Ectodermal cell (in vitro differentiated cells): ENCODE measurements around the gene RBFOX1.

Experiments
- H3K27ac ChIP-seq: 2 replicates; pipeline ENCODE4 v1.7.0; 2013; ENCODE audit warnings: mild to moderate bottlenecking, low read depth, low read length; ENCODE audit not compliant: insufficient read depth, poor library complexity, severe bottlenecking
- H3K27me3 ChIP-seq: 2 replicates; pipeline ENCODE4 v1.7.0; 2013; ENCODE audit warnings: mild to moderate bottlenecking, low read length; ENCODE audit not compliant: insufficient read depth, control insufficient read depth, poor library complexity, severe bottlenecking
- H3K36me3 ChIP-seq: one replicate; pipeline ENCODE4 v1.7.0; 2013; ENCODE audit warnings: low read length; ENCODE audit not compliant: control insufficient read depth, insufficient read depth
- H3K4me1 ChIP-seq: one replicate; pipeline ENCODE4 v1.7.0; 2013; ENCODE audit warnings: low read length; ENCODE audit not compliant: control insufficient read depth, insufficient read depth
- H3K4me3 ChIP-seq: 2 replicates; pipeline ENCODE4 v1.7.0; 2013; ENCODE audit warnings: low read depth, low read length, control low read depth; ENCODE audit not compliant: insufficient read depth
- H3K9me3 ChIP-seq: 2 replicates; pipeline ENCODE4 v1.7.0; 2013; ENCODE audit warnings: mild to moderate bottlenecking, low read length, moderate library complexity; ENCODE audit not compliant: control insufficient read depth
- WGBS, 2 experiments: methylation state at CpG; one replicate each; pipeline ENCODE4 v1.1.7; 2013; ENCODE audit warnings: missing lambda C conversion rate in 2 of 2; 5-methylcytosine and 5-hydroxymethylcytosine counted together

RBFOX1 gene

DNA sequence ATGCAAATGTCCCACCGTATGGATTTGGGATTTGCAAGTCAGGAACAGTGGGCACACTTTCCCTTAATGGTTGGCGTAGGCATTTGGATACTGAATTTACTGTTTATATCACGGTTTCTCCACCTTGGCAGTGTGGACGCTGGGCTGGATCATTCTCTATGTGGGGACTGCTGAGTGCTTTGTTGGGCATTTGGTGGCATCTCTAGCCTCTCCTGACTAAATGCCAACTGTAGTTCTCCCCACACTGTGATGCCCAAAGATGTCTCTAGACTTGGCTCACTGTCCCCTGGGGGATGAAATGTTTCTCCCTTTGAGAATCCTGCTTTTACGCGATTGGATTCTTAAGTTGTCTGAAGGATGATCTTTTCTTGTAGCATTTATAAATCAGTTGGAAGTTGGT, 49.0 kb downstream of the RBFOX1 start:
- no peaks in the 10 kb centered on the region for H3K4me1 ChIP-seq
- 92 to 95% methylated on average over 6 of the region's 6 CpGs for WGBS, 2 experiments
- H3K27me3 ChIP-seq, result no peaks in the 10 kb centered on the region
- no peak overlapping the region for H3K4me3 ChIP-seq
- H3K27ac ChIP-seq, result no peak overlapping the region
- no peaks in the 10 kb centered on the region for H3K36me3 ChIP-seq
- H3K9me3 ChIP-seq, result no peaks in the 10 kb centered on the region

DNA sequence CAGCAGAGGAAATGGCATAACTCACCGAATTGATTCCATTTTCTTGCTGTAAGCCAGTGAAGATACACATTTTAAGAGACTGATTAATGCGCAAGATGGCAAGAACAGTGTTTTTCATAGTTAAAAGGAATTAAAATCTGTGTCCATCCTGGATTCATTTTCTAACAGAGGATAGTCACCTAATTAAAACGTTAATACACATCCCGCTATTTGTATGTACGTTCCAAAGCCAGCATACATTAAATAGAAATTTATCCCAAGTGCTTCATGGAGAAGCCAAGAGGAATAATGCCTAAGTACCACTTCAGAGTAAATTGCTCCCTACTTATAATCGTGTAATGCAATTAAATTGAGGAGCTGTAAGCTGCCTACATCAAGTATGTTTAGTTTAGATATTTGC, 49.9 kb downstream of the RBFOX1 start:
- H3K4me1 ChIP-seq, result no peaks in the 10 kb centered on the region
- H3K27ac ChIP-seq, result no peak overlapping the region
- no peak overlapping the region for H3K4me3 ChIP-seq
- WGBS, 2 experiments, result 96% methylated on average over 6 of the region's 6 CpGs
- no peaks in the 10 kb centered on the region for H3K36me3 ChIP-seq
- no peaks in the 10 kb centered on the region for H3K9me3 ChIP-seq
- no peaks in the 10 kb centered on the region for H3K27me3 ChIP-seq

DNA sequence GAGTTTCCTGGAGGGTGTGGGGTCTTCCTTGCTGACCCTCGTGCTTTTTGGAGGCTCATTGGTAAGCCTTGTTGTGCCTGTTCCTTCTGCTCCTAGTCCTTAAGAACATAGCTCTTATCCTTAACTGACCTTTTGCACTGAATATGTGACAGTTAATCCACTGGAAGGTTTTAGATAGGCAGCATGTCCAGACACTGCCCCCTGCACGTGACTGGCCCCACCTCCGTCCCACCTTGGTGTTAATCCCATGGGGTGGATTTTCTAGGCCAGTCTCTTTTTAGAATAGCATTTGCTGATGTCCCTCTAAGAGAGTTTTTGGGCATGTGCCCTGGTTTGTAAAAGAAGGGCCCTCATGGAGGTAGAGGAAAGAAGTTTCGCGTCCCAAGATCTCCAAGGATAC, 58.3 kb downstream of the RBFOX1 start:
- Histone ChIP-seq H3K4me1 (no peaks in the 10 kb centered on the region), H3K4me3 (no peak overlapping the region), H3K27ac (no peak overlapping the region), H3K36me3 (no peaks in the 10 kb centered on the region), H3K27me3 (no peaks in the 10 kb centered on the region), H3K9me3 (no peaks in the 10 kb centered on the region)
- WGBS, 2 experiments, result 95% methylated on average over 5 of the region's 5 CpGs

DNA sequence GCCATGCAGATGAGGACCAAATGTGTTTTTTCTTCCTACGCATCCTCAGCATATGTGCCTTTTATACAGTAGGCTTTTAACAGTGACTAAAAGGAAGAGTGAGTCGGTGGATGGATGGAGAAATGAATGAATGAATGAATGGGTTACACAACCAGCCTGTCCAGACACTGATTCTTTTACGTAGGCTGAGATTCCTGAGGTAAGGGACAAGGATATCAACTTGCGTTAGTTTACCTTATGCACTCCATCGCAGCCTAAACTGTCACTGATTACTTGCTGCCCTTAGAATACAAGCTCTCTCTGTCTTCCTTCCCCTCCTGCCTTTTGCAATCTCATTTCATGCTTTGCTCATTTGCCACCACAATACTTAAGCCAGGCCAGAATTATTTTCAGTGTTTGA, 59.0 kb downstream of the RBFOX1 start:
- no peak overlapping the region for H3K4me3 ChIP-seq
- H3K9me3 ChIP-seq, result no peaks in the 10 kb centered on the region
- no peaks in the 10 kb centered on the region for H3K4me1 ChIP-seq
- no peak overlapping the region for H3K27ac ChIP-seq
- H3K36me3 ChIP-seq, result no peaks in the 10 kb centered on the region
- 95 to 97% methylated on average over 5 of the region's 5 CpGs for WGBS, 2 experiments
- no peaks in the 10 kb centered on the region for H3K27me3 ChIP-seq

DNA sequence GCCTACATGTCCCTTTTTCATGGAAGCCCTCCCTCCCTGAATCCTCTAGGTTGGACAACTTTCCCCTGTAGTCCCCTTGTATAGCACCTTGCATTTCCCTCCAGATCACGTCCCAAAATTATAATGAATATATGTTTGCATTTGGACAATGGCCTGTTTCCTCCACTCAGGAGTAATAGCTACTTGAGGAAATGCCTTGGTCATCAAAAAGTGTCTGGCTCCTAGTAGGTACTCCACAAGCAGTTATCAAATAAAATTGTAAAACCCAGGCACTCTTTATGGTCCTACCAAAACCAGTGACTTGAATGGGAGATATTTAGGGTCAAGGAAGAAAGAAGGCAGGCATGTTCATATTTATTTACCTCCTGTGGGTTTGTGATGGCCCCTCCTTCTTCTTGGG, 59.6 kb downstream of the RBFOX1 start:
- Histone ChIP-seq H3K9me3 (no peaks in the 10 kb centered on the region), H3K4me3 (no peak overlapping the region), H3K27me3 (no peaks in the 10 kb centered on the region), H3K27ac (no peak overlapping the region), H3K4me1 (no peaks in the 10 kb centered on the region), H3K36me3 (no peaks in the 10 kb centered on the region)
- 75 to 100% methylated on average over 1 of the region's 1 CpG for WGBS, 2 experiments

DNA sequence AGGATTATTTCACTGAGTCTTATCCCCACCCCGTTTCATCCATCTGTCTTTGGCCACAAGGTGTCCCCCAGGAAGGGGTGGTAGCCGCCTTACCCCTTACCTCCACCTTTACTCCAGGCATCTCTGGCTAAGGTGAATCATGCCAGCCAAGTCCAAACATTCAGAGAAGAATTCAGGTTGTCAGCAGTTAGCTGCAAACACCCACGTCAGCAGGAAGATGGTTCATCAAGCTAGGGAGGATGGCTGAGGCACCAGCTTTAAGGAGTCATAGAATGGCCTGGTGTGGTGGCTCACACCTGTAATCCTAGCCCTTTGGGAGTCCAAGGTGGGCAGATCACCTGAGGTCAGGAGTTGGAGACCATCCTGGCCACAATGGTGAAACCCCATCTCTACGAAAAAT, 61.0 kb downstream of the RBFOX1 start:
- WGBS, 2 experiments, result 92 to 94% methylated on average over 4 of the region's 4 CpGs
- no peaks in the 10 kb centered on the region for H3K4me1 ChIP-seq
- no peaks in the 10 kb centered on the region for H3K27me3 ChIP-seq
- no peaks in the 10 kb centered on the region for H3K36me3 ChIP-seq
- no peak overlapping the region for H3K4me3 ChIP-seq
- no peaks in the 10 kb centered on the region for H3K9me3 ChIP-seq
- H3K27ac ChIP-seq, result no peak overlapping the region

DNA sequence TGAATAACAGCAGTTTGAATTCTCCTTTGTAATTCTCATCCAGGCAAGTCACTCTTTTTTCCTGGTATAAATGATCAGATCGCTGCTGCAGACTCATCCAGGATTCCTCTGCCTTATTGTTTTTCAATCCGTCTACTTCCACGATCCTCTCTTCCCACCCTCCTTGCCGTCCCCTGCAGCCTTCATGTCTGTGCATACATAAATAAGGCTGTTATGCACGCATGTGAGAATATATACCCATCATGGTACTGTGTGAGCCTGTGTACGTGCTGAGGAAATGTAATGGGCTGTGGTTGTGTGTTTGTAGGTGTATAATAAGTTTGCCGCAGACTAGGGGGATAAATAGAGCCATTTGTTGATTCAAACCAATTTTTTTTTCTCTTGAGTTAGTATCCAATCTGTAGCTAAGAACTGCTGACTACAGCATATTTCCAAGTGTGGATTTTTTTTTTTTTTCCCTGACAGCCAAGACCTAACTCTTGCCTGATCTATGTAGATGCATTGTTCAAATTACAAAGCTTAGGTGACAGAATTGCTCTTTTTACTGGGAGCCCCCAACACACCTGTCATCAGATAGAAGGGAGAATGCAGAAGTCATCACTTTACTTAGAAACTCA, 62.2 kb downstream of the RBFOX1 start:
- 94 to 97% methylated on average over 7 of the region's 7 CpGs for WGBS, 2 experiments
- no peaks in the 10 kb centered on the region for H3K27me3 ChIP-seq
- no peaks in the 10 kb centered on the region for H3K9me3 ChIP-seq
- no peak overlapping the region for H3K4me3 ChIP-seq
- no peaks in the 10 kb centered on the region for H3K4me1 ChIP-seq
- no peak overlapping the region for H3K27ac ChIP-seq
- no peaks in the 10 kb centered on the region for H3K36me3 ChIP-seq

DNA sequence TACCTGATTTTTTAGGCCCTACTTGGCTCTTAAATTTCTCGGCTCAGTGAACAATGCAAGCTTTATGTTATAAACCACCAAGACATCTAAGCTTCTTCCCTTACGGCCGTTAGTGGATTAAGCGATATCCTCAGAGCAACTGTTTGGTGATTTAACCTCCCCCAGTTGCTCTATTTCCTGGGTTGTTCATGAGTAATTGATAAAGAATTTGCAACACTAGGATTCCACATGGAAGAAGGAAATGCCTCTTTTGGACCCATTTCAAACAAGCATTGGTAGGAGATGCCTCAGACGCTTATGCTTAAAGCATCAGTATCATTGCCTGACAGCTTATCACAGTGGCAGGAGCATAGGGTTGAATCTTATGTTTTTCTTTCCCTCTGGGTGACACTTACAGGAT, 65.3 kb downstream of the RBFOX1 start:
- Histone ChIP-seq H3K27me3 (no peaks in the 10 kb centered on the region), H3K4me1 (no peaks in the 10 kb centered on the region), H3K27ac (no peak overlapping the region), H3K4me3 (no peak overlapping the region), H3K36me3 (no peaks in the 10 kb centered on the region), H3K9me3 (no peaks in the 10 kb centered on the region)
- WGBS, 2 experiments, result 82 to 97% methylated on average over 5 of the region's 5 CpGs

DNA sequence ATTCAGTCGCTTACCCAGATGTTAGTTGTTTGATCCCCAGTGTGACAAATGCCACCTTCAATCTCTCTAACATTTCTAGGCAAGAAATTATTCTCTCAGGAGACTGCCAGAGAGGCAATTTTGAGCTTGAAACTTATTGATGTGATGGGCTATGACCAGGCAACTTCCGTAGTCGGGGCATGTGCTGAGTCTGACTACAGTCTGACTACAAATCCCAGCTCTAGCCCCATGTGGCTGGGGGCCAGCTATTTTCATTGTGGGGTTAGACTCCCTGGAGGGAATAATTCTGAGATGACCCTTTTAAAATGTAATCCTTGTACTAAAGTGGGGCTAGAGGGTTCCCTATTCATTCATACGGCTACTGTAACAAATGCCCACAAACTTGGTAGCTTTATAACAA, 65.9 kb downstream of the RBFOX1 start:
- 93 to 98% methylated on average over 3 to 4 of the region's 4 CpGs for WGBS, 2 experiments
- Histone ChIP-seq H3K4me1 (no peaks in the 10 kb centered on the region), H3K27ac (no peak overlapping the region)

DNA sequence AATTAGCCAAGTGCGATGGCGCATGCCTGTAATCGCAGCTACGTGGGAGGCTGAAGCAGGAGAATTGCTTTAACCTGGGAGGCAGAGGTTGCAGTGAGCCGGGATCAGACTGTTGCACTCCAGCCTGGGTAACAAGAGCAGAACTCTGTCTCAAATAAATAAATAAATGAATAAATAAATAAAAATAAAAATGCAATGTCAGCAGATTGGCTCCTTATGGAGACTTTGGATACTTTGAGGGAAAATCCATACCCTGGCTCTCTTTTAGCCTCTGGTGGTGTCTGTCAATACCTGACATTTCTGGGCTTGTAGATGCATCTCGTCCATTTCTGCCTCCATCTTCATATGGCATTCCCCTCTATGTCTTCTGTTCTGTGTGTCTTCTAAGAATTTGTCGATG, 66.7 kb downstream of the RBFOX1 start:
- Histone ChIP-seq H3K9me3 (no peaks in the 10 kb centered on the region), H3K4me3 (no peak overlapping the region), H3K36me3 (no peaks in the 10 kb centered on the region), H3K4me1 (no peaks in the 10 kb centered on the region), H3K27me3 (no peaks in the 10 kb centered on the region), H3K27ac (no peak overlapping the region)
- WGBS, 2 experiments, result 93 to 98% methylated on average over 7 of the region's 7 CpGs

More for the DNA sequence above, 65.9 kb downstream of the RBFOX1 start:
- no peaks in the 10 kb centered on the region for H3K36me3 ChIP-seq
- no peaks in the 10 kb centered on the region for H3K27me3 ChIP-seq
- no peak overlapping the region for H3K4me3 ChIP-seq
- H3K9me3 ChIP-seq, result no peaks in the 10 kb centered on the region
